NCI-H2029 treated with DMSO at 0.1 percent for 48 hours (cell line): Measurements from ENCODE around the gene ATP5F1C.
"Not testable (repeated sequence)": the region's sequence is repeated elsewhere in the genome, so short reads cannot be mapped to it uniquely, and the experiment has no call there.

Experiments
- DNase-seq: peaks from one replicate; lab custom pipeline; 2025; lab: John Stamatoyannopoulos, UW

Gene ATP5F1C

DNA sequence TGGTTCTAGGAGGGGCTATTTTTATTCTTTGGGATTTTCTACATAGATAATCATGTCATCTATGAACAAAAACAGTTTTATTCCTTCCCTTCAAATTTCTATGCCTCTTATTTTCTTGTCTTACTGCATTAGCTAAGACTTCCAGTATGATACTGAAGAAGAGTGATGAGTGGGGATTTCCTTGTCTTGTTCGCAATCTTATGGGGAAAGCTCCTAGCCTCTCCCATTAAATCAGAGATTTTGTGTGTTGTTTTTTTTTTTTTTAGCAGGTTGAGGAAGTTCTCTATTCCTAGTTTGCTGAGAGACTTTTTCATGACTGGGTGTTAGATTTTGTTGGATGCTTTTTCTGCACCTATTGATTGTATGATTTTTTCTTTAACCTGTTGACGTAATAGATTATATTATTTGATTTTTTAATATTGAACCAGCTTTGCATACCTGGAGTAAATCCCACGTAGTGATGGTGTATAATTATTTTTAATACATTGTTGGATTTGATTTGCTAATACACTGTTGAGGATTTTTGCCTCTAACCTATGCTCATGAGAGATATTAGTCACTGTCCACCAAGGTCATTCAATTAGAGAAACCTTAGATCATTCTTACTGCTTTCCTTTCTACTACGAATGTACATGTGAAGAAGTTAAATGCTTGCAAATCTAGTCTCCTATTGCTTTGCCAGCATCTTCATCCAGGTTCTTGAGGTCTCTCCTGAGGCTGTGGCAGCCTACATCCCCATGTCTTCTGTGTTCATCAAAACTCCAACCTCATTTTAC, 6.5 kb downstream of the ATP5F1C start:
- DNase-seq = no peak

- DNase-seq = no peak
Measured at GRCh38 chr10:7795605-7796004, 7.6 kb downstream of the ATP5F1C start.

DNA sequence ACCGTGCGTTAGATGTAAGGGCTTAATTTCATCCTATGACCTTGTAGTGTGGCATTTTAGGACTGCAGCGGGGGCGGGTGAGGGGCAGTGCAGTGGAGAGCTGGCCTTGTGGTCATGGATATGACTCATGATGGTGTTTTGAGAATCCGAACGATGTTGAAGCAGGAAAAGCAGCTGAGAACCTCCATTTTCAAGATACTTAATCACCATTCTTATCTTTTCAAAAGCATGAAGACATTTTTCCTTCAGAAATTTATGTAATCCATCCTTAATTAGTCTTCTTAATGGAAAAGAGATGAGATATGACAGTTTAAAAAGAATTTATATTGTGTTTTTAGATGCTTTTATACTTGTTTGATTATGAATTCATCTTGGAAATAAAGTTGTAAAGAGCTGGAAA, 9.6 kb downstream of the ATP5F1C start:
- no peak for DNase-seq

- no peak for DNase-seq
Measured at GRCh38 chr10:7802606-7803005, 14.6 kb downstream of the ATP5F1C start.

DNA sequence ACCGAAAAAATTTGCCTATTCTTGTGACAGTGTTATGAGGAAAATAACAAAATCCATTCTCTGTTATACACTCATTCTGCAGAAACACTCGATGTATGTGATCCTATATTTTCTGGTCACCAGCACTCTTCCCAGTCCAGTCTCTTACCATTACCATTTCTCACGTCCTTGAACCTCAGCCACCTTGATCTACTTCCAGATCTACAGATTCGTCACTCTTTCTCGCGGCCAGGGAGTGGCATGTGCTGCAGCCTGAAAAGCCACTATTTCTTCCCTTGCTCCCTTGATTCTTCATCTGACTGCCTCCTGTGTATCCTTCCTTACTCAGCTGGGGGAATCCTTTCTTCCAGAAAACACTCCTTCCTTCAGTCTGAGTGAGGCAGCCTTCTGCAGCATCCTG, 16.2 kb downstream of the ATP5F1C start:
- DNase-seq = no peak

DNA sequence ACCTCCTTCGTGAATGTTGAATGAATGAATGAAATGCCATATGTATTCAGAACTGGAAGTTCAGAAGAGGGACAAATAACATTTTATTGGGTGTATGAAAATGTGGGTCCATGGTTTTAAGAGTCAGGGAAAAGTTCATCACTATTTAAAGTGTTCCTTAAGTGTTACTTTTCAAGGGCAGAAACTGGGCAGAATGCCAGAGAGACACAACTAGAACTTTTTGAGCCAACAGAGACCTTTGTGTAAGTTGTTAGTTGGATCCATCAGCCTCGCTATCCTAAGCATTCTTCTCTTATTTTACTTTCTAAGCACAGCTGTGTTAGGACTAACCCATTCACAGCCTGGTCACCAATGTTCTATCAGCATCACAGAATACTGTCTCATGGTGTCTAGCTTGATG, 16.8 kb downstream of the ATP5F1C start:
- DNase-seq = no peak

DNA sequence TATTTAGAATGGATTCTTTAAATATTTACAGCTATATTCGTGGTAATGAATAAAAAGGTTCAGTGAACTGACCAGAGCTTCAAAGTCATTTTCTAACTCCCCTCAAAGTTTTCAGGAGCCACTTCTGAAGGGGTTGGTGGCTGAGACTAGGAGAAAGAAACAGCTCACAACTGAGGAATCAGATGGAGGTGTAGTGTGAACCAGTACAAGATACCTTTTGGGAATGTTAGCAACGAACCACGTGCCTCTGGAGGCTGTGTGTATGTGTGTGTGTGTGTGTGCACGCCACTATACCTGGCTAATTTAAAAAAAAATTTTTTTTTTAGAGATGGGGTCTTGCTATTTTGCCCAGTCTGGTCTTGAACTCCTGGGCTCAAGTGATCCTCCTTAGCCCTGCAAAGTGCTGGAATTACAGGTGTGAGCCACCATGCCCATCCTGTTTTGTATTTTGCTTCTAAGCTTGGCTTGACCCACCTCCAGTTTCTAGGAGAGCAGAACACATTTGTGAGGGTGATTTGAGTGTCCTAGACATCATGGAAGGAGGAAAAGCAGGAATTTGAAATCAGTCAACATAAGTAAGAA, 20.8 kb downstream of the ATP5F1C start:
- DNase-seq = no peak

DNA sequence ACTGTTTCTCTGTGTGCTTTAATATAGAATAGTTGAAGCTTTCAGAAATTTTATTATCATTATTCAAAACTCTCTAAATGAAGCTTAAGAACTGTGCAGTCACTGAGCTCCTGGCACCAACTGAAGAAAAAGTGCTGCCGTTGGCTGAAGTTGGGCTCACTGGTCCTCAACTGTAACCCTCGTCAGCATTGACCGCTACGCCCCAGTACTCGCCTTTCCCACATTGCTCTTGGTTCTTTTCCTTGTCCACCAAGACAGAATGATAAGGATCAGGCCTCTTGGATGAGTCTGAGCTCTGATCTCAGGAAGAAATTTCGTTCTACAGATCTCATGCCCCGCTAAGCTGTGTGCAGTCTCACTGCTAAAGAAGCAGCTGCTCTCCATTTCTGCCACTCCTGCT, 22.5 kb downstream of the ATP5F1C start:
- DNase-seq = no peak

- no peak for DNase-seq
Measured at GRCh38 chr10:7811000-7811399, 23.0 kb downstream of the ATP5F1C start.

DNA sequence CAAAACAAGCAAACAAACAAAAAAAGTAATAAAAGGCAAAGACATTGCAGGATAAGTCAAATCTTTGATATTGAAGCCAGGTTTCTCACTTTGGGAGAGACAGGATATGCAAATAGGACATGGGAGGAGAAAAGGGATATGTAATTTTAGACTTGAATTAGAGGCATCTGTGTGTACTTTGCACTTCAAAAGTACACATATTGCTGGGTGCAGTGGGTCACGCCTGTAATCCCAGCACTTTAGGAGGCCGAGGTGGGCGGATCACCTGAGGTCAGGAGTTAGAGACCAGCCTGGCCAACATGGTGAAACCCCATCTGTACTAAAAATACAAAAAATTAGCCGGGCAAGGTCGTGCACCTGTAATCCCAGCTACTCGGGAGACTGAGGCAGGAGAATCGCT, 23.8 kb downstream of the ATP5F1C start:
- not testable (repeated sequence) for DNase-seq

DNA sequence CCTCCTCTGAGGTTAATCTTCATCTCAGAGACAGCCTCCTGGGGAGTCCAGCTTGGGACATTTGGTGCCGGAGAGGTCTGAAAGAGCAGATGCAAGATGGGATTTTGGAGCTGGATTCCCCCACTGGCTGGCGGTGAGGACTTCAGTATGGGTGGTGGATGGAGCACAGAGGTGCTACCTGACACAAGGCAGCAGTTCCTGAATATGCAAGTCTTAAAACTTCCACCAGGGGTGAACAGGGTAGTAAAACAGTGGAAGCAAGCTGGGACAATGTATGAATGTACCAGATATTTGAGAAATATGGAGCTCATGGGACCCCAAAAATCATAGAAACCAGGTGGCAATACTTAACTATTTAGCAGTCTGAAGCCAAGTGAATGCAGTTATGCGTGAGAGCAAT, 25.5 kb downstream of the ATP5F1C start:
- DNase-seq = no peak

DNA sequence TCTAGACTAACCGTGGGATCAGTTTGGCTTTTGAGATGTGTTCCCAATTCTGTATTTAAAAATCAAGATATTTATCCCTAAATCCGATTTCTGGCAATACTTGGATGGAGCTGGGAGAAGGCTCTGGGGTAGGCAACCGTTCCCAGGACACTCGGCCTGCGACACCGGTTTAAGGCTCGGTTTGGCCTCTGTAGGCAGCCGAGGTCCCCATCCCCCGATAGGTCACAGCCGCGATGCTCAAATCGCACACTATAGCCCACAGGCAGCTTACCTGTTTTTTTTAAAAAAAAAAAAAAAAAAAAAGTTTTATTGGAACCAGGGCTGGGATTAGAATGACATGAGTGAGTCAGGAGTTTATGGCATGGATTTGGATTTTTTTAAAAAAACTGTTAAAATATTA, 29.6 kb downstream of the ATP5F1C start:
- no peak for DNase-seq

GRCh38 chr10:7817984-7818294, 30.0 kb downstream of the ATP5F1C start:
- no peak for DNase-seq

GRCh38 chr10:7818295-7819120, 30.5 kb downstream of the ATP5F1C start, which contains the start of gene TAF3:
TSS of gene TAF3 (plus strand) at chr10:7818505. CDS start at chr10:7818710, 205 bp downstream.
- DNase-seq = peak; percentile 17

- peak; percentile 11 for DNase-seq
Measured at GRCh38 chr10:7819121-7819460, 31.1 kb downstream of the ATP5F1C start.

GRCh38 chr10:7824251-7824650, 36.3 kb downstream of the ATP5F1C start:
- DNase-seq = no peak

DNA sequence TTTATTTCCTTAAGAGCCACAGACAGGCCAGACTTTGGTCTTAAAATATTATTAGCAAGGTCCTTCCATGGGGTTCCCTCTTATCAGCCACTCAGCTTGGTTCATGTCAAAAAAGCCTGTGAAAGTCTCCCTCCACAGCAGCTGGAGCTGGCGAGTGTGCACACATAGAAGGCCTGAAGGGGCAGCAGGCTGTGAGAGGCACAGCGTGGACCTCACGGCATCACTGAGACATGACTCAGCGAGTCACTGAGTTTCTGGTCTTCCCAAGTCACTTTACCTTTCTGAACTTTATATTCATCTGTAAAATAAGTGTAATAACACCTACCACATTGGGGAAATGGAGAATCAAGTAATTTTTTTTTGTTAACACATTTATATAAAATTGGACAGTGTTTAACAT, 39.0 kb downstream of the ATP5F1C start:
- no peak for DNase-seq

GRCh38 chr10:7829289-7829834, 41.4 kb downstream of the ATP5F1C start:
- no peak for DNase-seq

- DNase-seq = no peak
Measured at GRCh38 chr10:7832060-7832459, 44.1 kb downstream of the ATP5F1C start.

GRCh38 chr10:7833210-7833609, 45.2 kb downstream of the ATP5F1C start:
- DNase-seq = no peak

DNA sequence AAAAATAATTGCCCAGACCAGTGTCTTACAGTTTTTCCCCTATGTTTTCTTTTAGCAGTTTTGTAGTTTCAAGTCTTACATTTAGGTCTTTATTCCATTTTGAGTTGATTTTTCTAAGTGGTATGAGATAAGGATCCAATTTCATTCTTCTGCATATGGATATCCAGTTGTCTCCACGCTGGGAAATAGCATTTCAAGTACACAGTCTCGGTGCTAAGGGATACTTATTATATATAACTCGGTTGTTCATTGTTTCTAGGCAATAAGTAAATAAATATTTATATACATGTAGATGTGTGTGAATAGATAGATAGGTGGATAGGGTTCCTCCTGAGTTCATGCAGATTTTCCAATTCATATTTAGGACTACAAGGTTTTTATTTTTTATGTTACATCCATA, 46.3 kb downstream of the ATP5F1C start:
- no peak for DNase-seq

DNA sequence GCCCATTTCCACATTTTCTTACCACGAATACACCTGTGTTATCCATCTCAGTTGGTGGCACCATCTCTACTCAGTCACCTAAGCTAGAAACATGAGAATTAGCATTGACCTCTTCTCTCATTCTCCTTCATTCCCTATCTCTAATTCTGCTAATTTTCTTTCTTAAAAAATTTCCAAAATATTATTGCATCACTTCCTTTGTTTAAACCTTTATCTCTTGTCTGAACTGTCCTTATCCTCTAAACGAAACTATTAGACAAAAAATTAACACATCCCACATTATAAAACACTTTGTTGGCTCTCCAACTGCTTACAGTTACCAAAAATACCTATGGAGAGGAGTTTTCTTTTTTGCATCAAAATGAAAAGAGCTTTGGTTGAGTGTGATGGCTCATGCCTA, 48.6 kb downstream of the ATP5F1C start:
- no peak for DNase-seq

- no peak for DNase-seq
Measured at GRCh38 chr10:7846591-7846990, 58.6 kb downstream of the ATP5F1C start.
